H9 (cell line): ENCODE results near the gene MEG3. TPM values are rescaled to one million over a fixed set of nuclear protein-coding genes. Genes with fewer than 3 reads are reported as not detected.

Experiments used
- DNase-seq: peaks from one replicate; pipeline ENCODE4 v3.0.0-alpha.2; 2017
- H2AFZ ChIP-seq: one replicate; pipeline ENCODE4 v1.6.1; 2013; ENCODE audit warnings: mild to moderate bottlenecking, low read length, control low read depth, moderate library complexity
- H2AK5ac ChIP-seq: 2 replicates; pipeline ENCODE4 v1.6.1; 2013; ENCODE audit warnings: low read length, control low read depth, mixed read lengths; ENCODE audit not compliant: insufficient read length
- H2BK120ac ChIP-seq: one replicate; pipeline ENCODE4 v1.6.1; 2013; ENCODE audit warnings: low read depth, mild to moderate bottlenecking, low read length, control low read depth, inconsistent platforms; ENCODE audit not compliant: poor library complexity, severe bottlenecking
- H2BK12ac ChIP-seq: 2 replicates; pipeline ENCODE4 v1.6.1; 2013; ENCODE audit warnings: low read length, control low read depth, mixed read lengths, low read depth; ENCODE audit not compliant: insufficient read length
- H2BK15ac ChIP-seq: 2 replicates; pipeline ENCODE4 v1.6.1; 2013; ENCODE audit warnings: low read depth, low read length, control low read depth
- H2BK20ac ChIP-seq: one replicate; pipeline ENCODE4 v1.6.1; 2013; ENCODE audit warnings: low read depth, mild to moderate bottlenecking, low read length, control low read depth, inconsistent platforms; ENCODE audit not compliant: poor library complexity, severe bottlenecking
- H2BK5ac ChIP-seq: 2 replicates; pipeline ENCODE4 v1.6.1; 2013; ENCODE audit warnings: low read length, control low read depth, mixed read lengths; ENCODE audit not compliant: insufficient read length
- H3K14ac ChIP-seq: 2 replicates; pipeline ENCODE4 v1.6.1; 2013; ENCODE audit warnings: low read length, control low read depth; ENCODE audit not compliant: insufficient read depth
- H3K18ac ChIP-seq: 2 replicates; pipeline ENCODE4 v1.6.1; 2013; ENCODE audit warnings: low read depth, mild to moderate bottlenecking, mixed read lengths, low read length, control low read depth; ENCODE audit not compliant: insufficient read length
- H3K23ac ChIP-seq: 2 replicates; pipeline ENCODE4 v1.6.1; 2013; ENCODE audit warnings: low read length, control low read depth, mixed read lengths, low read depth; ENCODE audit not compliant: insufficient read length
- H3K23me2 ChIP-seq: 2 replicates; pipeline ENCODE4 v1.6.1; 2013; ENCODE audit warnings: low read depth, mild to moderate bottlenecking, mixed read lengths, low read length, control low read depth; ENCODE audit not compliant: insufficient read length, poor library complexity, severe bottlenecking
- H3K27ac ChIP-seq: 2 replicates; pipeline ENCODE4 v1.5.1; 2013; ENCODE audit warnings: low read length, control low read depth, mixed read lengths, low read depth; ENCODE audit not compliant: insufficient read length
- H3K27me3 ChIP-seq: 2 replicates; pipeline ENCODE4 v1.6.1; 2013; ENCODE audit warnings: low read length, control low read depth, inconsistent platforms; ENCODE audit not compliant: insufficient read depth
- H3K4ac ChIP-seq: 2 replicates; pipeline ENCODE4 v1.6.1; 2013; ENCODE audit warnings: low read depth, mild to moderate bottlenecking, control low read depth, inconsistent platforms, low read length, moderate library complexity
- H3K4me1 ChIP-seq: 2 replicates; pipeline ENCODE4 v1.6.1; 2013; ENCODE audit warnings: low read length, control low read depth, inconsistent platforms; ENCODE audit not compliant: insufficient read depth
- H3K4me2 ChIP-seq: 2 replicates; pipeline ENCODE4 v1.6.1; 2013; ENCODE audit warnings: low read length, control low read depth, mixed read lengths; ENCODE audit not compliant: insufficient read length, insufficient read depth
- H3K56ac ChIP-seq: 2 replicates; pipeline ENCODE4 v1.6.1; 2013; ENCODE audit warnings: low read depth, mild to moderate bottlenecking, mixed read lengths, low read length, control low read depth; ENCODE audit not compliant: insufficient read length
- H3K79me1 ChIP-seq: 2 replicates; pipeline ENCODE4 v1.6.1; 2013; ENCODE audit warnings: low read depth, mild to moderate bottlenecking, moderate library complexity, low read length, control low read depth, inconsistent platforms; ENCODE audit not compliant: insufficient read depth, poor library complexity, severe bottlenecking
- H3K79me2 ChIP-seq: 2 replicates; pipeline ENCODE4 v1.6.1; 2013; ENCODE audit warnings: low read length, control low read depth, inconsistent platforms; ENCODE audit not compliant: insufficient read depth
- H3K9ac ChIP-seq: 2 replicates; pipeline ENCODE4 v1.6.1; 2013; ENCODE audit warnings: low read length, control low read depth, mixed read lengths; ENCODE audit not compliant: insufficient read length; ENCODE audit errors: extremely low read depth
- H3K9me3 ChIP-seq: one replicate; pipeline ENCODE4 v1.6.1; 2013; ENCODE audit warnings: low read depth, low read length, inconsistent platforms; ENCODE audit not compliant: control insufficient read depth
- H3T11ph ChIP-seq: one replicate; pipeline ENCODE4 v1.6.1; 2013; ENCODE audit warnings: mild to moderate bottlenecking, low read length, control low read depth, inconsistent platforms
- H4K20me1 ChIP-seq: one replicate; pipeline ENCODE4 v1.6.1; 2013; ENCODE audit not compliant: control insufficient read depth, insufficient read length, insufficient read depth
- H4K5ac ChIP-seq: 2 replicates; pipeline ENCODE4 v1.6.1; 2013; ENCODE audit warnings: low read depth, mild to moderate bottlenecking, mixed read lengths, low read length, control low read depth; ENCODE audit not compliant: insufficient read length
- H4K8ac ChIP-seq: replicated peaks from 2 replicates; pipeline ENCODE4 v1.6.1; 2013; ENCODE audit warnings: low read length, control low read depth, mixed read lengths, low read depth; ENCODE audit not compliant: insufficient read length
- H4K91ac ChIP-seq: 2 replicates; pipeline ENCODE4 v1.6.1; 2013; ENCODE audit warnings: low read depth, mild to moderate bottlenecking, moderate library complexity, mixed read lengths, low read length, control low read depth; ENCODE audit not compliant: insufficient read length
- H3K27ac Mint-ChIP-seq, 3 experiments: 2 replicates in 2 of 3; 3 replicates in 1 of 3; pipeline ENCODE4 v1.8.0; 2020 to 2021; ENCODE audit warnings: mixed read lengths in 3 of 3, mild to moderate bottlenecking in 1 of 3, moderate library complexity in 1 of 3
- H3K27me3 Mint-ChIP-seq: 2 replicates; pipeline ENCODE4 v1.8.0; 2021; ENCODE audit warnings: low read depth, mild to moderate bottlenecking, moderate library complexity, mixed read lengths
- H3K36me3 Mint-ChIP-seq, 3 experiments: 2 replicates in 2 of 3; 3 replicates in 1 of 3; pipeline ENCODE4 v1.8.0; 2020 to 2021; ENCODE audit warnings: low read depth in 3 of 3, mixed read lengths in 3 of 3; ENCODE audit not compliant: insufficient read depth in 1 of 3
- H3K4me1 Mint-ChIP-seq, 2 experiments: 2 replicates each; pipeline ENCODE4 v1.8.0; 2020; ENCODE audit warnings: mixed read lengths in 2 of 2
- H3K4me3 Mint-ChIP-seq, 2 experiments: 2 replicates in 1 of 2; 3 replicates in 1 of 2; pipeline ENCODE4 v1.8.0; 2020 to 2021; ENCODE audit warnings: mild to moderate bottlenecking in 2 of 2, mixed read lengths in 2 of 2, moderate library complexity in 1 of 2
- H3K9me3 Mint-ChIP-seq, 2 experiments: 2 replicates in 1 of 2; 3 replicates in 1 of 2; pipeline ENCODE4 v1.8.0; 2020; ENCODE audit warnings: mild to moderate bottlenecking in 2 of 2, mixed read lengths in 2 of 2, moderate library complexity in 1 of 2
- CTCF ChIP-seq: fragments of 200-600 bp; sonication (generic); conservative IDR thresholded peaks from 3 replicates; pipeline ENCODE4 v1.8.0; 2021; ENCODE audit warnings: antibody characterized with exemption, mild to moderate bottlenecking
- WGBS: extraction: QIAGEN DNeasy Blood & Tissue Kit; methylation state at CpG from one replicate; pipeline ENCODE4 v1.1.7; 2013; ENCODE audit warnings: missing lambda C conversion rate, low lambda C conversion rate, mixed read lengths; ENCODE audit not compliant: insufficient read length; ENCODE audit errors: extremely low coverage; 5-methylcytosine and 5-hydroxymethylcytosine counted together
- total RNA-seq: library from RNA; stranded (reverse); gene quantifications from 2 replicates; pipeline ENCODE4 v1.2.1, GENCODE V29; 2021

The MEG3 gene
- total RNA-seq, 1 experiment from 2014 or later, result 0.52 TPM

GRCh38 chr14:100885196-100885595 lies 59.3 kb downstream of the MEG3 start:
- H2BK12ac ChIP-seq, result no peak overlapping the region
- Mint-ChIP-seq H3K9me3 (peaks cover 14 to 21% of the 10 kb centered on the region in 2 experiments), H3K27ac (no peak overlapping the region), H3K36me3 (peaks cover 6 to 15% (median 12%) of the 10 kb centered on the region in 3 experiments), H3K4me3 (no peak overlapping the region), H3K27me3 (peaks cover 18% of the 10 kb centered on the region), H3K4me1 (peaks cover 8 to 13% of the 10 kb centered on the region in 2 experiments)
- no peak overlapping the region for H4K5ac ChIP-seq
- H2BK20ac ChIP-seq, result no peak overlapping the region
- no peak overlapping the region for H3K4me2 ChIP-seq
- no peak for TF ChIP-seq CTCF
- no peaks in the 10 kb centered on the region for H3K9me3 ChIP-seq
- no peaks in the 10 kb centered on the region for H3K27me3 ChIP-seq
- H4K20me1 ChIP-seq, result no peaks in the 10 kb centered on the region
- no CpG with 5 or more reads among the region's 2 CpGs for WGBS
- no peaks in the 10 kb centered on the region for H3K79me2 ChIP-seq
- no peak overlapping the region for H3K18ac ChIP-seq
- H3K23me2 ChIP-seq, result no peaks in the 10 kb centered on the region
- H3K4ac ChIP-seq, result no peak overlapping the region
- no peaks in the 10 kb centered on the region for H3K79me1 ChIP-seq
- peaks cover 4% of the 10 kb centered on the region; the same call in 1 of the 2 replicates for H3K4me1 ChIP-seq
- no peak overlapping the region for H2BK5ac ChIP-seq
- no peak overlapping the region for H2AK5ac ChIP-seq
- H3K14ac ChIP-seq, result no peak overlapping the region
- H2BK120ac ChIP-seq, result no peak overlapping the region
- H2BK15ac ChIP-seq, result no peak overlapping the region
- H4K8ac ChIP-seq, result no peak overlapping the region
- no peak overlapping the region for H3K23ac ChIP-seq
- H4K91ac ChIP-seq, result no peak overlapping the region
- H3T11ph ChIP-seq, result no peak overlapping the region
- H3K27ac ChIP-seq, result no peak overlapping the region
- H3K56ac ChIP-seq, result no peak overlapping the region
- H3K9ac ChIP-seq, result no peak overlapping the region
- H2AFZ ChIP-seq, result no peak overlapping the region
- DNase-seq, result no peak
